Liver (tissue), 9 donors: ENCODE results near the gene KLF16. TPM values are rescaled to one million over a fixed set of nuclear protein-coding genes. Genes with fewer than 3 reads are reported as not detected.

Experiments used
- DNase-seq: peaks from one replicate; pipeline ENCODE4 v3.0.0-alpha.2; 2017; ENCODE audit warnings: low spot score
- H3K27ac ChIP-seq, 2 donors: one replicate each; pipeline ENCODE4 v1.7.0; 2013; ENCODE audit warnings: inconsistent platforms in 2 of 2, low read length in 2 of 2, control low read depth in 1 of 2, low read depth in 1 of 2, mild to moderate bottlenecking in 1 of 2
- H3K27me3 ChIP-seq, 4 donors: one replicate each; pipeline versions ENCODE4 v1.6.1 to v1.7.0; 2013; ENCODE audit warnings: low read length in 3 of 4, inconsistent platforms in 1 of 4, mild to moderate bottlenecking in 1 of 4, moderate library complexity in 1 of 4; ENCODE audit not compliant: control insufficient read depth in 4 of 4, insufficient read depth in 4 of 4
- H3K36me3 ChIP-seq, 4 donors: one replicate each; pipeline versions ENCODE4 v1.6.1 to v1.7.0; 2013; ENCODE audit warnings: low read length in 3 of 4, mild to moderate bottlenecking in 3 of 4, low read depth in 1 of 4, moderate library complexity in 1 of 4; ENCODE audit not compliant: control insufficient read depth in 4 of 4, insufficient read depth in 3 of 4
- H3K4me1 ChIP-seq, 4 donors: one replicate each; pipeline versions ENCODE4 v1.6.1 to v1.7.0; 2013; ENCODE audit warnings: low read length in 3 of 4, mild to moderate bottlenecking in 3 of 4, moderate library complexity in 1 of 4; ENCODE audit not compliant: control insufficient read depth in 4 of 4, insufficient read depth in 4 of 4
- H3K4me3 ChIP-seq, 3 donors: one replicate each; pipeline versions ENCODE4 v1.6.1 to v1.7.0; 2013; ENCODE audit warnings: low read length in 3 of 3, control low read depth in 1 of 3, low read depth in 1 of 3, mild to moderate bottlenecking in 1 of 3
- H3K9ac ChIP-seq, 2 donors: one replicate each; pipeline ENCODE4 v1.7.0; 2013; ENCODE audit warnings: low read length in 2 of 2, mild to moderate bottlenecking in 2 of 2, moderate library complexity in 2 of 2, control low read depth in 1 of 2, low read depth in 1 of 2
- H3K9me3 ChIP-seq, 4 donors: one replicate each; pipeline versions ENCODE4 v1.6.1 to v1.7.0; 2013; ENCODE audit warnings: low read length in 3 of 4; ENCODE audit not compliant: control insufficient read depth in 4 of 4
- CTCF ChIP-seq: fragments of 150-350 bp; IDR thresholded peaks from 2 replicates; pipeline ENCODE4 v1.5.1; 2017; ENCODE audit warnings: improper control_type of control experiment, low read depth, low read length; ENCODE audit not compliant: missing input control
- EGR1 ChIP-seq, 2 donors: IDR thresholded peaks; 2 replicates each; pipeline ENCODE4 v1.6.1; 2016 to 2018; ENCODE audit warnings: antibody characterized with exemption in 2 of 2, low read depth in 2 of 2
- FOXA1 ChIP-seq: IDR thresholded peaks from 2 replicates; pipeline ENCODE4 v1.6.1; 2016; ENCODE audit warnings: antibody characterized with exemption
- FOXA2 ChIP-seq: IDR thresholded peaks from 2 replicates; pipeline ENCODE4 v1.6.1; 2016; ENCODE audit warnings: antibody characterized with exemption
- GABPA ChIP-seq, 2 donors: IDR thresholded peaks in 1 of 2; conservative IDR thresholded peaks in 1 of 2; 2 replicates each; pipeline ENCODE4 v1.6.1; 2016; ENCODE audit warnings: antibody characterized with exemption in 2 of 2, mild to moderate bottlenecking in 1 of 2, moderate library complexity in 1 of 2
- HNF4G ChIP-seq: IDR thresholded peaks from 2 replicates; pipeline ENCODE4 v1.6.1; 2016; ENCODE audit warnings: antibody characterized with exemption
- JUND ChIP-seq, 2 donors: IDR thresholded peaks; 2 replicates each; pipeline ENCODE4 v1.6.1; 2016; ENCODE audit warnings: antibody characterized with exemption in 2 of 2
- NR2F2 ChIP-seq: IDR thresholded peaks from 2 replicates; pipeline ENCODE4 v1.6.1; 2016; ENCODE audit warnings: antibody characterized with exemption
- RAD21 ChIP-seq, 2 donors: IDR thresholded peaks; 2 replicates each; pipeline ENCODE4 v1.6.1; 2016; ENCODE audit warnings: antibody characterized with exemption in 2 of 2, mild to moderate bottlenecking in 2 of 2
- RXRA ChIP-seq, 2 donors: IDR thresholded peaks; 2 replicates each; pipeline ENCODE4 v1.6.1; 2017 to 2018; ENCODE audit warnings: antibody characterized with exemption in 2 of 2, mild to moderate bottlenecking in 1 of 2
- TAF1 ChIP-seq: conservative IDR thresholded peaks from 2 replicates; pipeline ENCODE4 v1.6.1; 2016; ENCODE audit warnings: antibody characterized with exemption, mild to moderate bottlenecking
- YY1 ChIP-seq: IDR thresholded peaks from 2 replicates; pipeline ENCODE4 v1.6.1; 2016; ENCODE audit warnings: antibody characterized with exemption, mild to moderate bottlenecking
- ZBTB33 ChIP-seq: IDR thresholded peaks from 2 replicates; pipeline ENCODE4 v1.6.1; 2016; ENCODE audit warnings: antibody characterized with exemption
- WGBS: extraction: QIAGEN DNeasy Blood & Tissue Kit; methylation state at CpG from one replicate; pipeline ENCODE4 v1.1.7; 2013; 5-methylcytosine and 5-hydroxymethylcytosine counted together
- polyA plus RNA-seq, 2 donors: library from polyadenylated mRNA; stranded (reverse) in 1 of 2; unstranded in 1 of 2; fragments of 200-250 nt in 1 of 2; fragments of >200 nt in 1 of 2; fragmentation: Nextera tagmentation in 1 of 2; extraction: Ambion mirVana in 1 of 2; gene quantifications; one replicate each; pipeline versions ENCODE4 v1.2.1 to v1.2.3, GENCODE V29; 2013 to 2015
- total RNA-seq, 2 donors: library from RNA; depleted of rRNA; stranded (reverse); fragments of >200 nt; gene quantifications; one replicate each; pipeline ENCODE4 v1.2.3, GENCODE V29; 2014
- TF ChIP-seq, protein P1 (sequence below): IDR thresholded peaks from 2 replicates; pipeline ENCODE4 v1.6.1; 2016; ENCODE audit warnings: antibody characterized with exemption
- TF ChIP-seq, protein P2 (sequence below): IDR thresholded peaks from 2 replicates; pipeline ENCODE4 v1.6.1; 2016; ENCODE audit warnings: antibody characterized with exemption, mild to moderate bottlenecking
- TF ChIP-seq, protein P3 (sequence below): IDR thresholded peaks from 2 replicates; pipeline ENCODE4 v1.6.1; 2016; ENCODE audit warnings: antibody characterized with exemption
- donor health status: healthy.
- donor health status: healthy.
- donor health status: healthy.
- donor health status: healthy.
- donor health status: healthy.

The KLF16 gene
- total and polyA plus RNA-seq, 4 donors = 1.2 to 14.8 (median 6.0) TPM

GRCh38 chr19:1868971-1869370 is 5.6 kb upstream of the KLF16 start:
- Histone ChIP-seq H3K9ac (no peak overlapping the region), H3K4me1 (peaks cover 32 to 58% (median 45%) of the 10 kb centered on the region in 4 donors), H3K9me3 (no peaks in the 10 kb centered on the region), H3K27ac (no peak overlapping the region), H3K27me3 (no peaks in the 10 kb centered on the region), H3K4me3 (no peak overlapping the region), H3K36me3 (peaks cover 0 to 3% (median 0%) of the 10 kb centered on the region in 4 donors)
- DNase-seq = no peak
- TF ChIP-seq ZBTB33 = no peak
- no peak for TF ChIP-seq EGR1 (IDR thresholded peaks at IDR 0.05; ENCODE audit: low read depth in 2 of 2)
- TF ChIP-seq, protein P1, sequence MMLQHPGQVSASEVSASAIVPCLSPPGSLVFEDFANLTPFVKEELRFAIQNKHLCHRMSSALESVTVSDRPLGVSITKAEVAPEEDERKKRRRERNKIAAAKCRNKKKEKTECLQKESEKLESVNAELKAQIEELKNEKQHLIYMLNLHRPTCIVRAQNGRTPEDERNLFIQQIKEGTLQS = no peak
- no peak for TF ChIP-seq CTCF
- WGBS = 92% methylated on average over 7 of the region's 7 CpGs

DNA sequence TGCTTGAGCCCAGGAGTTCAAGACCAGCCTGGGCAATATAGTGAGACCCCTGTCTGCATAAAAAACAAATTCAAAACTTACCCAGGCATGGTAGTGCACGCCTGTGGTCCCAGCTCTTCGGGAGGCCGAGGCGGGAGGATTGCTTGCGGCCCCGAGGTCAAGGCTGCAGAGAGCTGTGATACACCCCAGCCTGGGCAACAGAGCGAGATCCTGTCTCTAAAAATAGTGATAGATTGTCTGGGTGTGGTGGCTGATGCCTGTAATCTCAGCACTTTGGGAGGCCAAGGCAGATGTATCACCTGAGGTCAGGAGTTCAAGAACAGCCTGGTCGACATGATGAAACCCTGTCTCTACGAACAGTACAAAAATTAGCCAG is 4.0 kb upstream of the KLF16 start:
- Histone ChIP-seq H3K4me1 (peaks cover 17 to 44% (median 29%) of the 10 kb centered on the region in 4 donors), H3K27ac (no peak overlapping the region), H3K9me3 (no peaks in the 10 kb centered on the region), H3K36me3 (no peaks in the 10 kb centered on the region), H3K9ac (no peak overlapping the region), H3K4me3 (no peak overlapping the region), H3K27me3 (no peaks in the 10 kb centered on the region)
- no peak for DNase-seq
- WGBS = 85% methylated on average over 9 of the region's 9 CpGs
- TF ChIP-seq FOXA2 (no peak), HNF4G (no peak), NR2F2 (no peak), TAF1 (no peak), JUND (IDR thresholded peaks at IDR 0.05) (no peak), ZBTB33 (no peak), FOXA1 (no peak), YY1 (no peak), GABPA (IDR thresholded peaks at IDR 0.05 in 1 of 2, conservative IDR thresholded peaks at IDR 0.05 in 1 of 2) (no peak), EGR1 (IDR thresholded peaks at IDR 0.05; ENCODE audit: low read depth in 2 of 2) (no peak), CTCF (no peak), RXRA (IDR thresholded peaks at IDR 0.05) (no peak), RAD21 (IDR thresholded peaks at IDR 0.05) (no peak)
- TF ChIP-seq, protein P2, sequence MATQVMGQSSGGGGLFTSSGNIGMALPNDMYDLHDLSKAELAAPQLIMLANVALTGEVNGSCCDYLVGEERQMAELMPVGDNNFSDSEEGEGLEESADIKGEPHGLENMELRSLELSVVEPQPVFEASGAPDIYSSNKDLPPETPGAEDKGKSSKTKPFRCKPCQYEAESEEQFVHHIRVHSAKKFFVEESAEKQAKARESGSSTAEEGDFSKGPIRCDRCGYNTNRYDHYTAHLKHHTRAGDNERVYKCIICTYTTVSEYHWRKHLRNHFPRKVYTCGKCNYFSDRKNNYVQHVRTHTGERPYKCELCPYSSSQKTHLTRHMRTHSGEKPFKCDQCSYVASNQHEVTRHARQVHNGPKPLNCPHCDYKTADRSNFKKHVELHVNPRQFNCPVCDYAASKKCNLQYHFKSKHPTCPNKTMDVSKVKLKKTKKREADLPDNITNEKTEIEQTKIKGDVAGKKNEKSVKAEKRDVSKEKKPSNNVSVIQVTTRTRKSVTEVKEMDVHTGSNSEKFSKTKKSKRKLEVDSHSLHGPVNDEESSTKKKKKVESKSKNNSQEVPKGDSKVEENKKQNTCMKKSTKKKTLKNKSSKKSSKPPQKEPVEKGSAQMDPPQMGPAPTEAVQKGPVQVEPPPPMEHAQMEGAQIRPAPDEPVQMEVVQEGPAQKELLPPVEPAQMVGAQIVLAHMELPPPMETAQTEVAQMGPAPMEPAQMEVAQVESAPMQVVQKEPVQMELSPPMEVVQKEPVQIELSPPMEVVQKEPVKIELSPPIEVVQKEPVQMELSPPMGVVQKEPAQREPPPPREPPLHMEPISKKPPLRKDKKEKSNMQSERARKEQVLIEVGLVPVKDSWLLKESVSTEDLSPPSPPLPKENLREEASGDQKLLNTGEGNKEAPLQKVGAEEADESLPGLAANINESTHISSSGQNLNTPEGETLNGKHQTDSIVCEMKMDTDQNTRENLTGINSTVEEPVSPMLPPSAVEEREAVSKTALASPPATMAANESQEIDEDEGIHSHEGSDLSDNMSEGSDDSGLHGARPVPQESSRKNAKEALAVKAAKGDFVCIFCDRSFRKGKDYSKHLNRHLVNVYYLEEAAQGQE = no peak
- TF ChIP-seq, protein P3, sequence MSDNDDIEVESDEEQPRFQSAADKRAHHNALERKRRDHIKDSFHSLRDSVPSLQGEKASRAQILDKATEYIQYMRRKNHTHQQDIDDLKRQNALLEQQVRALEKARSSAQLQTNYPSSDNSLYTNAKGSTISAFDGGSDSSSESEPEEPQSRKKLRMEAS = no peak
- TF ChIP-seq, protein P1 = no peak
